Astrocyte (in vitro differentiated cells and primary cell): ENCODE measurements around the gene ITPR2. TPM values are rescaled to one million over a fixed set of nuclear protein-coding genes. Genes with fewer than 3 reads are reported as not detected.

Experiments
- DNase-seq: peaks from one replicate; pipeline ENCODE4 v3.0.0-alpha.2; 2010; ENCODE audit warnings: low read depth
- FAIRE-seq: peaks from 2 replicates; lab custom pipeline; 2011; peaks lifted over from hg19 to GRCh38; lab: Jason Lieb, UNC
- H2AFZ ChIP-seq: 2 replicates; pipeline ENCODE4 v1.6.0; 2012; ENCODE audit warnings: low read depth, low read length, inconsistent platforms
- H3K27ac ChIP-seq: 2 replicates; pipeline ENCODE4 v1.5.1; 2011; ENCODE audit warnings: low read depth, low read length, inconsistent platforms
- H3K27me3 ChIP-seq: 2 replicates; pipeline ENCODE4 v1.6.0; 2011; ENCODE audit warnings: low read length, inconsistent platforms; ENCODE audit not compliant: insufficient read depth
- H3K36me3 ChIP-seq: 2 replicates; pipeline ENCODE4 v1.5.1; 2011; ENCODE audit warnings: low read length, inconsistent platforms; ENCODE audit not compliant: insufficient read depth
- H3K4me1 ChIP-seq: 2 replicates; pipeline ENCODE4 v1.5.1; 2011; ENCODE audit warnings: low read length, inconsistent platforms; ENCODE audit not compliant: insufficient read depth
- H3K4me2 ChIP-seq: 2 replicates; pipeline ENCODE4 v1.6.0; 2012; ENCODE audit warnings: low read length, inconsistent platforms
- H3K4me3 ChIP-seq: 2 replicates; pipeline ENCODE4 v1.5.1; 2011; ENCODE audit warnings: low read depth, mild to moderate bottlenecking, low read length, inconsistent platforms; ENCODE audit not compliant: insufficient read depth
- H3K79me2 ChIP-seq: 2 replicates; pipeline ENCODE4 v1.6.0; 2012; ENCODE audit warnings: mild to moderate bottlenecking, low read length, inconsistent platforms; ENCODE audit not compliant: insufficient read depth
- H3K9ac ChIP-seq: 2 replicates; pipeline ENCODE4 v1.6.0; 2012; ENCODE audit warnings: mild to moderate bottlenecking, low read length, inconsistent platforms
- H3K9me3 ChIP-seq: 2 replicates; pipeline ENCODE4 v1.5.1; 2012; ENCODE audit warnings: low read depth, mild to moderate bottlenecking, low read length, inconsistent platforms; ENCODE audit not compliant: insufficient read depth
- H4K20me1 ChIP-seq: 2 replicates; pipeline ENCODE4 v1.6.0; 2012; ENCODE audit warnings: low read length, inconsistent platforms; ENCODE audit not compliant: insufficient read depth
- H3K27ac Mint-ChIP-seq: one replicate; pipeline ENCODE4 v1.8.0; 2021; ENCODE audit warnings: mild to moderate bottlenecking, mixed read lengths; ENCODE audit not compliant: unreplicated experiment
- H3K27me3 Mint-ChIP-seq: one replicate; pipeline ENCODE4 v1.8.0; 2021; ENCODE audit warnings: low read depth, mixed read lengths; ENCODE audit not compliant: unreplicated experiment
- H3K36me3 Mint-ChIP-seq: one replicate; pipeline ENCODE4 v1.8.0; 2021; ENCODE audit warnings: low read depth, mixed read lengths; ENCODE audit not compliant: unreplicated experiment
- H3K4me1 Mint-ChIP-seq: one replicate; pipeline ENCODE4 v1.8.0; 2021; ENCODE audit warnings: low read depth, mixed read lengths; ENCODE audit not compliant: unreplicated experiment
- H3K4me3 Mint-ChIP-seq: one replicate; pipeline ENCODE4 v1.8.0; 2021; ENCODE audit warnings: mild to moderate bottlenecking, moderate library complexity, mixed read lengths; ENCODE audit not compliant: unreplicated experiment
- H3K9me3 Mint-ChIP-seq: one replicate; pipeline ENCODE4 v1.8.0; 2021; ENCODE audit warnings: mild to moderate bottlenecking, mixed read lengths; ENCODE audit not compliant: unreplicated experiment
- CTCF ChIP-seq: IDR thresholded peaks from 2 replicates; pipeline ENCODE4 v1.5.1; 2011; ENCODE audit warnings: low read depth, mild to moderate bottlenecking, inconsistent platforms, low read length, moderate library complexity; ENCODE audit not compliant: insufficient read depth
- EZH2 ChIP-seq: IDR thresholded peaks from 2 replicates; pipeline ENCODE4 v1.6.1; 2012; ENCODE audit warnings: mild to moderate bottlenecking, low read length, inconsistent platforms; ENCODE audit not compliant: insufficient read depth
- total RNA-seq: library from RNA; stranded (reverse); gene quantifications from 2 replicates; pipeline ENCODE4 v1.2.1, GENCODE V29; 2021

Gene ITPR2
- total RNA-seq, 1 donor from 2014 or later = 24.4 TPM

- Histone ChIP-seq H3K4me1 (no peaks in the 10 kb centered on the region), H3K4me3 (no peak overlapping the region), H2AFZ (no peak overlapping the region), H3K4me2 (no peak overlapping the region), H3K79me2 (no peaks in the 10 kb centered on the region), H3K9me3 (no peaks in the 10 kb centered on the region), H3K9ac (no peak overlapping the region), H3K36me3 (no peaks in the 10 kb centered on the region), H3K27ac (no peak overlapping the region), H4K20me1 (no peaks in the 10 kb centered on the region), H3K27me3 (no peaks in the 10 kb centered on the region)
- Mint-ChIP-seq H3K27me3 (no peaks in the 10 kb centered on the region), H3K36me3 (peaks cover 23% of the 10 kb centered on the region), H3K9me3 (peaks cover 6% of the 10 kb centered on the region), H3K27ac (no peak overlapping the region), H3K4me3 (no peak overlapping the region), H3K4me1 (no peaks in the 10 kb centered on the region)
- no peak for FAIRE-seq
- DNase-seq = no peak
- TF ChIP-seq CTCF (no peak), EZH2 (no peak)
Measured at GRCh38 chr12:26380897-26381296, 452.1 kb downstream of the ITPR2 start.

GRCh38 chr12:26379777-26380467 lies 453.1 kb downstream of the ITPR2 start:
- DNase-seq (no peak), FAIRE-seq (peak; percentile 5)
- peaks cover 6% of the 10 kb centered on the region for H3K9me3 Mint-ChIP-seq
- no peaks in the 10 kb centered on the region for H3K79me2 ChIP-seq
- no peak overlapping the region for H3K4me3 ChIP-seq
- H3K4me1 Mint-ChIP-seq = no peaks in the 10 kb centered on the region
- no peaks in the 10 kb centered on the region for H3K27me3 ChIP-seq
- no peaks in the 10 kb centered on the region for H3K27me3 Mint-ChIP-seq
- H3K27ac ChIP-seq = no peak overlapping the region
- peaks cover 15% of the 10 kb centered on the region for H3K36me3 Mint-ChIP-seq
- no peaks in the 10 kb centered on the region for H4K20me1 ChIP-seq
- no peaks in the 10 kb centered on the region for H3K36me3 ChIP-seq
- H3K9me3 ChIP-seq = no peaks in the 10 kb centered on the region
- H3K4me2 ChIP-seq = no peak overlapping the region
- H2AFZ ChIP-seq = no peak overlapping the region
- no peak overlapping the region for H3K4me3 Mint-ChIP-seq
- no peaks in the 10 kb centered on the region for H3K4me1 ChIP-seq
- no peak for TF ChIP-seq CTCF
- TF ChIP-seq EZH2 = no peak
- no peak overlapping the region for H3K27ac Mint-ChIP-seq
- H3K9ac ChIP-seq = no peak overlapping the region

GRCh38 chr12:26378711-26379110 lies 454.3 kb downstream of the ITPR2 start:
- Mint-ChIP-seq H3K27me3 (no peaks in the 10 kb centered on the region), H3K4me3 (no peak overlapping the region), H3K9me3 (peaks cover 3% of the 10 kb centered on the region), H3K36me3 (peaks cover 11% of the 10 kb centered on the region), H3K4me1 (peaks cover 3% of the 10 kb centered on the region), H3K27ac (no peak overlapping the region)
- H3K79me2 ChIP-seq = no peaks in the 10 kb centered on the region
- no peaks in the 10 kb centered on the region for H4K20me1 ChIP-seq
- no peak for DNase-seq
- no peak overlapping the region for H3K27ac ChIP-seq
- H3K9ac ChIP-seq = no peak overlapping the region
- H3K27me3 ChIP-seq = no peaks in the 10 kb centered on the region
- no peak overlapping the region for H3K4me2 ChIP-seq
- no peak overlapping the region for H2AFZ ChIP-seq
- H3K4me3 ChIP-seq = no peak overlapping the region
- no peak for FAIRE-seq
- H3K36me3 ChIP-seq = no peaks in the 10 kb centered on the region
- TF ChIP-seq CTCF (no peak), EZH2 (no peak)
- H3K9me3 ChIP-seq = no peaks in the 10 kb centered on the region
- H3K4me1 ChIP-seq = no peaks in the 10 kb centered on the region
